GM12878 (cell line): Measurements from ENCODE around the gene POMT2. TPM values are rescaled to one million over a fixed set of nuclear protein-coding genes. Genes with fewer than 3 reads are reported as not detected.

Experiments used
- ATAC-seq: fragments of 200-7000 bp; cut with Tn5 transposase; 3 replicates; pipeline ENCODE4 v1.9.1; 2020; ENCODE audit warnings: mild to moderate bottlenecking, moderate library complexity
- BruUV-seq: library from RNA; stranded (reverse); fragments of 400-500 nt; replicated peaks from 2 replicates; lab custom pipeline; 2021; lab: Mats Ljungman, UMichigan
- CTCF ChIA-PET: fragments of 300-600 bp; sonication (Branson Sonifier 250); formaldehyde crosslinking; extraction: SDS; loops from one replicate; lab custom pipeline; 2021; ENCODE audit warnings: inconsistent platforms; lab: Yijun Ruan, JAX
- POLR2A ChIA-PET: fragments of 350-600 bp; formaldehyde crosslinking; extraction: SDS; loops from one replicate; lab custom pipeline; 2021; ENCODE audit warnings: inconsistent platforms; lab: Charles Lee
- RAD21 ChIA-PET: fragments of 300-600 bp; sonication (Branson Sonifier 250); formaldehyde crosslinking; loops from one replicate; lab custom pipeline; 2023; ENCODE audit warnings: antibody characterized with exemption; ENCODE audit not compliant: unreplicated experiment; lab: Charles Lee
- SMC1A ChIA-PET: fragments of 300-600 bp; sonication (Branson Sonifier 250); formaldehyde crosslinking; loops from one replicate; lab custom pipeline; 2023; ENCODE audit not compliant: unreplicated experiment, uncharacterized antibody; lab: Charles Lee
- DNase-seq: peaks from one replicate; pipeline ENCODE4 v3.0.0-alpha.2; 2011; ENCODE audit warnings: low read depth, low spot score
- FAIRE-seq: peaks from 3 replicates; lab custom pipeline; 2011; peaks lifted over from hg19 to GRCh38; lab: Jason Lieb, UNC
- H2AFZ ChIP-seq: 2 replicates; pipeline ENCODE4 v1.6.0; 2011; ENCODE audit warnings: low read depth, low read length, control low read depth; ENCODE audit not compliant: control insufficient read depth
- H3K27ac ChIP-seq: 2 replicates; pipeline ENCODE4 v1.5.1; 2011; ENCODE audit warnings: control low read depth; ENCODE audit not compliant: control insufficient read depth, insufficient read depth
- H3K27me3 ChIP-seq, 2 experiments: replicated peaks in 1 of 2; 2 replicates each; pipeline versions ENCODE4 v1.6.0 to v1.6.1; 2011; ENCODE audit warnings: low read length in 1 of 2; ENCODE audit not compliant: control insufficient read depth in 2 of 2, insufficient read depth in 2 of 2
- H3K36me3 ChIP-seq, 2 experiments: 2 replicates each; pipeline ENCODE4 v1.5.1; 2011; ENCODE audit warnings: low read length in 1 of 2; ENCODE audit not compliant: control insufficient read depth in 2 of 2, insufficient read depth in 2 of 2
- H3K4me1 ChIP-seq: 2 replicates; pipeline ENCODE4 v1.6.1; 2011; ENCODE audit warnings: mild to moderate bottlenecking, low read length, moderate library complexity, mixed read lengths; ENCODE audit not compliant: control insufficient read depth, insufficient read depth
- H3K4me2 ChIP-seq: 2 replicates; pipeline ENCODE4 v1.6.0; 2011; ENCODE audit warnings: control low read depth; ENCODE audit not compliant: control insufficient read depth, insufficient read depth
- H3K4me3 ChIP-seq: fragments of 200-600 bp; sonication (generic); 2 replicates; pipeline ENCODE4 v1.5.1; 2016
- H3K79me2 ChIP-seq: 2 replicates; pipeline ENCODE4 v1.6.0; 2011; ENCODE audit warnings: low read length; ENCODE audit not compliant: control insufficient read depth, insufficient read depth
- H3K9ac ChIP-seq: 2 replicates; pipeline ENCODE4 v1.8.0; 2011; ENCODE audit warnings: low read length, control low read depth, mixed read lengths; ENCODE audit not compliant: control insufficient read depth, insufficient read depth
- H3K9me3 ChIP-seq: replicated peaks from 3 replicates; pipeline ENCODE4 v1.5.1; 2011; ENCODE audit warnings: mild to moderate bottlenecking, low read length; ENCODE audit not compliant: control insufficient read depth, insufficient read depth
- H4K20me1 ChIP-seq: 2 replicates; pipeline ENCODE4 v1.6.0; 2011; ENCODE audit not compliant: control insufficient read depth, insufficient read depth
- ATF7 ChIP-seq: fragments of 450-650 bp; IDR thresholded peaks from 2 replicates; pipeline ENCODE4 v1.6.1; 2016; ENCODE audit warnings: low read depth, mild to moderate bottlenecking
- BMI1 ChIP-seq: fragments of 450-650 bp; IDR thresholded peaks from 2 replicates; pipeline ENCODE4 v1.6.1; 2016; ENCODE audit warnings: mild to moderate bottlenecking, moderate library complexity, borderline replicate concordance
- CEBPB ChIP-seq, 2 experiments: fragments of 150-350 bp in 1 of 2; IDR thresholded peaks; 2 replicates each; pipeline ENCODE4 v1.6.1; 2012 to 2014; ENCODE audit warnings: low read depth in 2 of 2, low read length in 2 of 2, borderline replicate concordance in 1 of 2, inconsistent platforms in 1 of 2
- CEBPZ ChIP-seq: fragments of 150-350 bp; IDR thresholded peaks from 2 replicates; pipeline ENCODE4 v1.6.1; 2016; ENCODE audit warnings: low read depth, low read length
- FOXM1 ChIP-seq: IDR thresholded peaks from 2 replicates; pipeline ENCODE4 v1.6.1; 2012; ENCODE audit warnings: low read depth, mild to moderate bottlenecking, inconsistent platforms, low read length, moderate library complexity
- HSF1 ChIP-seq: fragments of 150-350 bp; IDR thresholded peaks from 2 replicates; pipeline ENCODE4 v1.6.1; 2014; ENCODE audit warnings: mild to moderate bottlenecking, low read depth, low read length
- MEF2B ChIP-seq: fragments of 450-650 bp; IDR thresholded peaks from 2 replicates; pipeline ENCODE4 v1.6.1; 2018; ENCODE audit warnings: mild to moderate bottlenecking, moderate library complexity; ENCODE audit not compliant: partially characterized antibody, poor library complexity, severe bottlenecking
- NR2C1 ChIP-seq: fragments of 450-650 bp; IDR thresholded peaks from 2 replicates; pipeline ENCODE4 v1.6.1; 2017; ENCODE audit warnings: antibody characterized with exemption, mild to moderate bottlenecking, moderate library complexity
- PBX3 ChIP-seq: IDR thresholded peaks from 2 replicates; pipeline ENCODE4 v1.6.1; 2011; ENCODE audit warnings: mild to moderate bottlenecking, low read depth, low read length, moderate library complexity; ENCODE audit not compliant: insufficient replicate concordance
- ZBTB40 ChIP-seq: fragments of 450-650 bp; IDR thresholded peaks from 2 replicates; pipeline ENCODE4 v1.6.1; 2016; ENCODE audit warnings: mild to moderate bottlenecking, moderate library complexity, borderline replicate concordance
- ZNF622 ChIP-seq: fragments of 450-650 bp; IDR thresholded peaks from 2 replicates; pipeline ENCODE4 v1.6.1; 2017; ENCODE audit warnings: mild to moderate bottlenecking, inconsistent platforms
- WGBS: methylation state at CpG from one replicate; pipeline ENCODE4 v1.1.6; 2016; ENCODE audit warnings: low lambda C conversion rate; ENCODE audit not compliant: insufficient replicate concordance, insufficient coverage; ENCODE audit errors: missing lambda C conversion rate; 5-methylcytosine and 5-hydroxymethylcytosine counted together
- in situ Hi-C: fragments of 300-500 bp; cut with MboI; formaldehyde crosslinking; loops from 9 replicates; pipeline ENCODE4 v1.14.3; 2018; ENCODE audit warnings: mixed read lengths
- intact Hi-C: fragments of 100-400 bp; cut with micrococcal nuclease; formaldehyde crosslinking; loops from one replicate; pipeline ENCODE4 v1.14.2; 2022; ENCODE audit not compliant: unreplicated experiment
- polyA plus RNA-seq, 11 experiments: library from polyadenylated mRNA; depleted of rRNA in 4 of 11; unstranded in 6 of 11; stranded (reverse) in 5 of 11; fragments of >200 nt; fragmentation: Nextera tagmentation in 4 of 11; fragmentation: Illumina TruSeq in 1 of 11; extraction: Ambion mirVana in 4 of 11; extraction: Trizol in 1 of 11; gene quantifications; 1 replicate in 1 of 11; 2 replicates in 10 of 11; pipeline versions ENCODE4 v1.2.1 to v1.2.3, GENCODE V29; 2011 to 2016; ENCODE audit warnings: inconsistent platforms in 2 of 11, missing spikeins in 2 of 11, low read depth in 1 of 11
- total RNA-seq, 4 experiments: library from RNA; depleted of rRNA in 3 of 4; stranded (reverse); fragments of >200 nt in 3 of 4; fragmentation: Illumina TruSeq in 1 of 4; extraction: Trizol in 1 of 4; gene quantifications; 2 replicates each; pipeline versions ENCODE4 v1.2.1 to v1.2.3, GENCODE V29; 2013 to 2021

Gene POMT2
- total and polyA plus RNA-seq, 10 of the 15 experiments (the other 5 are each of a cell fraction or from before 2014, with no cell fraction given), result 0.23 to 13.9 (median 6.5) TPM

- Histone ChIP-seq H4K20me1 (no peaks in the 10 kb centered on the region), H3K4me1 (peaks cover 4% of the 10 kb centered on the region; the same call in 1 of the 2 replicates), H3K36me3 (no peaks in the 10 kb centered on the region), H3K4me3 (peak overlapping the region; percentile 98), H3K27ac (peak overlapping the region; percentile 98), H3K4me2 (peak overlapping the region; percentile 70), H3K9ac (peak overlapping the region; percentile 94), H3K9me3 (no peaks in the 10 kb centered on the region), H2AFZ (peak overlapping the region; percentile 27), H3K79me2 (peaks cover 5% of the 10 kb centered on the region; the same call in 1 of the 2 replicates), H3K27me3 (no peaks in the 10 kb centered on the region)
- BruUV-seq, result no TSS peak
- ChIA-PET SMC1A (interaction anchor here (0.6 to 1.5 kb wide), 4 partner anchors 52 to 185 kb away, joined by 3 to 6 read pairs (median 4); partner anchors contain the start of genes SAMD15 and TMED8), POLR2A (interaction anchor here (0.6 to 2.2 kb wide), 6 partner anchors 25 to 1799 kb away, joined by 4 to 12 read pairs (median 6); partner anchors contain the start of genes AHSA1 and VIPAS39), RAD21 (interaction anchor here (1.4 to 2.3 kb wide), 4 partner anchors 18 to 137 kb away, joined by 5 to 21 read pairs (median 9); partner anchors contain the start of genes AHSA1, SAMD15, TMED8 and VIPAS39), CTCF (interaction anchor here (0.6 to 1.7 kb wide), 5 partner anchors 8 to 137 kb away, joined by 3 to 10 read pairs (median 3); partner anchors contain the start of genes SAMD15 and TMED8)
- DNase-seq (no peak), ATAC-seq (no peak), FAIRE-seq (peak; percentile 27)
- intact Hi-C loops, result loop anchor here (5.0 kb wide), 1 partner anchor 220 kb away; no protein-coding TSS in a partner anchor
- 10% methylated on average over 5 of the region's 5 CpGs for WGBS
- in situ Hi-C loops, result no loop called here
- no peak for TF ChIP-seq ATF7
- no peak for TF ChIP-seq HSF1
- no peak for TF ChIP-seq ZNF622
- no peak for TF ChIP-seq NR2C1
- no peak for TF ChIP-seq CEBPB (IDR thresholded peaks at IDR 0.05; ENCODE audit: borderline replicate concordance in 1 of 2, low read depth in 2 of 2, low read length in 2 of 2)
- no peak for TF ChIP-seq BMI1
- no peak for TF ChIP-seq MEF2B
- TF ChIP-seq FOXM1, result no peak
- no peak for TF ChIP-seq ZBTB40
- no peak for TF ChIP-seq PBX3
- TF ChIP-seq CEBPZ, result no peak
These were observed 1.7 kb upstream of the POMT2 start for GRCh38 chr14:77322250-77322902.
